Mesenchymal stem cell (in vitro differentiated cells and primary cell): ENCODE results near the gene VMAC.

Experiments
- DNase-seq: peaks from one replicate; pipeline ENCODE4 v3.0.0-alpha.2; 2013
- H2AFZ ChIP-seq: one replicate; pipeline ENCODE4 v1.6.1; 2013; ENCODE audit warnings: low read depth, mild to moderate bottlenecking, control low read depth, inconsistent platforms, low read length, moderate library complexity
- H2AK5ac ChIP-seq: 2 replicates; pipeline ENCODE4 v1.6.1; 2013; ENCODE audit warnings: low read length, moderate library complexity, mild to moderate bottlenecking, inconsistent platforms; ENCODE audit not compliant: severe bottlenecking
- H2BK120ac ChIP-seq: one replicate; pipeline ENCODE4 v1.6.1; 2013; ENCODE audit warnings: low read depth, mild to moderate bottlenecking, inconsistent platforms, low read length, moderate library complexity
- H2BK12ac ChIP-seq, 2 experiments: one replicate each; pipeline ENCODE4 v1.6.1; 2013; ENCODE audit warnings: inconsistent platforms in 2 of 2, low read length in 2 of 2, mild to moderate bottlenecking in 2 of 2, moderate library complexity in 2 of 2, control low read depth in 1 of 2
- H2BK15ac ChIP-seq: one replicate; pipeline ENCODE4 v1.6.1; 2013; ENCODE audit warnings: mild to moderate bottlenecking, low read depth, inconsistent platforms; ENCODE audit not compliant: poor library complexity, severe bottlenecking
- H2BK5ac ChIP-seq: 2 replicates; pipeline ENCODE4 v1.6.1; 2013; ENCODE audit warnings: low read depth, mild to moderate bottlenecking, low read length, control low read depth, inconsistent platforms; ENCODE audit not compliant: poor library complexity, severe bottlenecking
- H3K14ac ChIP-seq, 2 experiments: one replicate each; pipeline ENCODE4 v1.6.1; 2013; ENCODE audit warnings: inconsistent platforms in 2 of 2, low read length in 2 of 2, control low read depth in 1 of 2, mild to moderate bottlenecking in 1 of 2, moderate library complexity in 1 of 2
- H3K18ac ChIP-seq, 2 experiments: one replicate each; pipeline ENCODE4 v1.6.1; 2013; ENCODE audit warnings: inconsistent platforms in 2 of 2, low read length in 2 of 2, control low read depth in 1 of 2, low read depth in 1 of 2, mild to moderate bottlenecking in 1 of 2
- H3K23ac ChIP-seq, 2 experiments: one replicate each; pipeline ENCODE4 v1.6.1; 2013; ENCODE audit warnings: inconsistent platforms in 2 of 2, low read length in 2 of 2, mild to moderate bottlenecking in 2 of 2, moderate library complexity in 2 of 2, control low read depth in 1 of 2
- H3K27ac ChIP-seq: 2 replicates; pipeline ENCODE4 v1.5.1; 2013; ENCODE audit warnings: mild to moderate bottlenecking, moderate library complexity, low read length, control low read depth, inconsistent platforms; ENCODE audit not compliant: poor library complexity, severe bottlenecking
- H3K27me3 ChIP-seq, 2 experiments: 2 replicates each; pipeline versions ENCODE4 v1.6.1 to v1.7.0; 2013; ENCODE audit warnings: low read length in 2 of 2, mild to moderate bottlenecking in 2 of 2, moderate library complexity in 2 of 2, control low read depth in 1 of 2, inconsistent platforms in 1 of 2; ENCODE audit not compliant: control insufficient read depth in 1 of 2, insufficient read depth in 1 of 2
- H3K36me3 ChIP-seq, 2 experiments: 2 replicates each; pipeline versions ENCODE4 v1.6.1 to v1.7.0; 2013; ENCODE audit warnings: low read length in 2 of 2, control low read depth in 1 of 2, inconsistent platforms in 1 of 2, low read depth in 1 of 2, mild to moderate bottlenecking in 1 of 2; ENCODE audit not compliant: insufficient read depth in 2 of 2, control insufficient read depth in 1 of 2
- H3K4ac ChIP-seq, 2 experiments: one replicate each; pipeline ENCODE4 v1.6.1; 2013; ENCODE audit warnings: inconsistent platforms in 2 of 2, low read length in 2 of 2, mild to moderate bottlenecking in 2 of 2, moderate library complexity in 2 of 2, control low read depth in 1 of 2, low read depth in 1 of 2
- H3K4me1 ChIP-seq: 2 replicates; pipeline ENCODE4 v1.6.1; 2013; ENCODE audit warnings: low read depth, low read length, control low read depth; ENCODE audit not compliant: control insufficient read depth, insufficient read depth
- H3K4me2 ChIP-seq: 2 replicates; pipeline ENCODE4 v1.6.1; 2013; ENCODE audit warnings: low read length, mild to moderate bottlenecking, inconsistent platforms; ENCODE audit not compliant: poor library complexity, severe bottlenecking
- H3K4me3 ChIP-seq, 2 experiments: 2 replicates each; pipeline versions ENCODE4 v1.5.1 to v1.7.0; 2013; ENCODE audit warnings: low read length in 2 of 2, mild to moderate bottlenecking in 2 of 2, control low read depth in 1 of 2, low read depth in 1 of 2; ENCODE audit not compliant: insufficient read depth in 1 of 2
- H3K79me1 ChIP-seq: replicated peaks from 2 replicates; pipeline ENCODE4 v1.6.1; 2013; ENCODE audit warnings: mild to moderate bottlenecking, control low read depth, low read length, inconsistent platforms; ENCODE audit not compliant: poor library complexity, severe bottlenecking
- H3K9ac ChIP-seq: 2 replicates; pipeline ENCODE4 v1.7.0; 2013; ENCODE audit warnings: mild to moderate bottlenecking, low read length, moderate library complexity
- H3K9me3 ChIP-seq: 2 replicates; pipeline ENCODE4 v1.7.0; 2013; ENCODE audit warnings: mild to moderate bottlenecking, low read length; ENCODE audit not compliant: control insufficient read depth
- H4K8ac ChIP-seq: one replicate; pipeline ENCODE4 v1.6.1; 2013; ENCODE audit warnings: inconsistent platforms, mild to moderate bottlenecking, low read length, moderate library complexity
- H4K91ac ChIP-seq: one replicate; pipeline ENCODE4 v1.6.1; 2013; ENCODE audit warnings: mild to moderate bottlenecking, low read length, inconsistent platforms
- WGBS: methylation state at CpG from one replicate; pipeline ENCODE4 v1.1.7; 2013; ENCODE audit warnings: mixed read lengths; 5-methylcytosine and 5-hydroxymethylcytosine counted together

The VMAC gene

DNA sequence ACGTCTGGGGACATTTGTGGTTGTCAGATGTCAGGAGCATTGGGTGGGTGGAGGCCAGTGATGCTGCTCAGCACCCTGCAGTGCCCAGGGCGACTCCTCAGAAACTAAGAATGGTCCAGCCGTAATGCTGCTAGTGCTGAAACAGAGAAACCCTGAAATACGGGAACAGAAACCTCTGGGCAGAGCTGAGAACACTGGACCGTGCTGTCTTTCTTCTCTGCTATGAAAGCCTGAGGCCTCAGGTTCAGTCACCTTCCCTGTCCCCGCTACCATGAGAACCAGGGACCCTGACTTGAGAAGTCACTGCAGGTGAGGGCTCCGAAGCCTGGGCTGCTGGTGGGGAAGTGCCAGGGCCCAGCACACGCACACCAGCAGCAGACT is 22.8 kb downstream of the VMAC start:
- Histone ChIP-seq H2AFZ (no peak overlapping the region), H3K79me1 (peaks cover 49% of the 10 kb centered on the region), H2AK5ac (no peak overlapping the region), H4K91ac (no peak overlapping the region), H3K18ac (no peak overlapping the region), H3K27me3 (no peaks in the 10 kb centered on the region), H3K4me1 (no peaks in the 10 kb centered on the region), H2BK12ac (no peak overlapping the region), H2BK5ac (no peak overlapping the region), H3K9ac (peak overlapping the region; percentile 89), H3K4me3 (peak overlapping the region in 1 of 2 experiments; percentile 63), H3K4ac (no peak overlapping the region), H3K9me3 (no peaks in the 10 kb centered on the region), H3K23ac (no peak overlapping the region), H2BK15ac (no peak overlapping the region), H3K27ac (no peak overlapping the region), H3K36me3 (peaks cover 90 to 94% of the 10 kb centered on the region in 2 experiments), H4K8ac (no peak overlapping the region), H3K14ac (no peak overlapping the region), H2BK120ac (no peak overlapping the region), H3K4me2 (no peak overlapping the region)
- no peak for DNase-seq
- WGBS: 93% methylated on average over 8 of the region's 8 CpGs

DNA sequence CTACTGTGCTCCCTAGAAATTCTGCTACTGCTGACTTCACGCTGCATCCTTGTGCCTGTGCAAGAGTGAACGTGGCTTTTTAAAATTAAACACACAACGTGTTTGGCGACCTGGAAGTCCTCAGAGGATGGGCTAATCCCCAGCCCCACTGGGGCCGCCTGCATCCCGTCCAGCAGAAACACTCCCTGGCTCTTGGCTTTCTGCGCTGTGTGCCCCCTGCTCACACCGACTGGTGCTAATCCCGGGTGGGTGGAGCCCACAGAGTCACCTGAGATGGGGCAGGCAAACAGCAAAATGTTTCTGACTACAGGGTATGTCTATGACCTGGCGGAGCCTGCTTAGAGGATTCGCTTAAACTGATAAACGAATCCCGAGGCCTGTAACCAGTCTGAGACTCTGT is 24.5 kb downstream of the VMAC start:
- Histone ChIP-seq H4K8ac (no peak overlapping the region), H3K14ac (no peak overlapping the region), H3K9ac (no peak overlapping the region), H3K4ac (no peak overlapping the region), H3K18ac (no peak overlapping the region), H3K79me1 (peaks cover 55% of the 10 kb centered on the region), H2BK15ac (no peak overlapping the region), H4K91ac (no peak overlapping the region), H3K23ac (no peak overlapping the region), H2BK12ac (no peak overlapping the region), H3K27me3 (no peaks in the 10 kb centered on the region), H2AFZ (no peak overlapping the region), H2AK5ac (no peak overlapping the region), H3K4me1 (peaks cover 7% of the 10 kb centered on the region), H3K27ac (no peak overlapping the region), H3K4me2 (no peak overlapping the region), H2BK5ac (no peak overlapping the region), H3K4me3 (no peak overlapping the region), H2BK120ac (no peak overlapping the region), H3K9me3 (no peaks in the 10 kb centered on the region), H3K36me3 (peaks cover 81 to 94% of the 10 kb centered on the region in 2 experiments)
- 90% methylated on average over 11 of the region's 13 CpGs for WGBS
- no peak for DNase-seq

DNA sequence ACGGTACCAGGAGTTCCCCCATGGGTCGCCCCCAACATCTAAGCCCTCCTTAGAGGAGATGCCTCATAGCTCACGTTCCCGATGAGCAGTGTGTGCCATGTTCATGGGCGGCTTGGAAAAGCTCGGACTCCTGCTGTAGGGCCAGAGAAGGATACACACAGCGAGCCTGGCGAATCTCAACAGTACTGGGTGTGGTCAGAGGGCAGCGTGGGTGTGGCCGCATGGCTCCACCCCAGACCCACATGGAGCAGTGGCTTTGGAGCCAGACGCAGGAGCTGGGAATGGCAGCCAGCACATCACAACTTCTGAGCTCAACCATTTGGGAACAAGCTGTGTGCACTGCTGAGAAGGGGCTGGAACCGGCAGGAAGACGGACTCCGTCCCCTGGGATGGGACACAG is 25.0 kb downstream of the VMAC start:
- Histone ChIP-seq H2AFZ (no peak overlapping the region), H3K4me1 (peaks cover 10% of the 10 kb centered on the region), H4K8ac (no peak overlapping the region), H3K79me1 (peaks cover 56% of the 10 kb centered on the region), H2AK5ac (no peak overlapping the region), H3K18ac (no peak overlapping the region), H2BK12ac (no peak overlapping the region), H4K91ac (no peak overlapping the region), H3K4me2 (no peak overlapping the region), H3K4ac (no peak overlapping the region), H3K9me3 (no peaks in the 10 kb centered on the region), H2BK15ac (no peak overlapping the region), H3K4me3 (no peak overlapping the region), H3K9ac (no peak overlapping the region), H3K36me3 (peaks cover 76 to 89% of the 10 kb centered on the region in 2 experiments), H3K27me3 (no peaks in the 10 kb centered on the region), H2BK5ac (no peak overlapping the region), H2BK120ac (no peak overlapping the region), H3K14ac (no peak overlapping the region), H3K27ac (no peak overlapping the region), H3K23ac (no peak overlapping the region)
- WGBS: 94% methylated on average over 14 of the region's 14 CpGs
- DNase-seq: no peak

DNA sequence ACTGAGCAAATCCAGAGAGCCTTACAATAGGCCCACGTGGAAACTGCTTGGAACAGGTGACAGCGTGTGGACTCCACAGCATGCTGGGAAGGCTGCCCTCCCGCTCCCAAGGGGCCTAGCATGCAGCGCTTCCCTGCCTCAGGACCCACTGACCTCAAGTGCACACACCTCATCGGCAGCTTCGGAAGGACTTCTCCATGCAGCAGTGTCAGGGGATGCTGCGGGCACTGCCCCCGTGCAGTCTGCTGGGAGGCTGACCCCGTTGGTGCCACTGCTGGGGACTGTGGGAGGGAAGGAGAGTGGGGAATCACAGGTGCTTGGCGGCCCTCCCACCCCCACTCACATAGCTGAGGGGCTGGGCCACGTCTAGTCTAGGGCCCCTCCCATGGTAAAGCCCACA is 26.6 kb downstream of the VMAC start:
- H3K36me3 ChIP-seq: peaks cover 65 to 82% of the 10 kb centered on the region in 2 experiments
- 95% methylated on average over 11 of the region's 11 CpGs for WGBS
- no peak overlapping the region for H2BK12ac ChIP-seq
- H2AFZ ChIP-seq: no peak overlapping the region
- no peak overlapping the region for H2BK5ac ChIP-seq
- no peak overlapping the region for H3K9ac ChIP-seq
- H3K79me1 ChIP-seq: peaks cover 56% of the 10 kb centered on the region
- no peaks in the 10 kb centered on the region for H3K9me3 ChIP-seq
- no peak overlapping the region for H4K91ac ChIP-seq
- no peak overlapping the region for H3K18ac ChIP-seq
- H2BK120ac ChIP-seq: no peak overlapping the region
- H3K4me1 ChIP-seq: peaks cover 17% of the 10 kb centered on the region
- H3K4me3 ChIP-seq: no peak overlapping the region
- no peak overlapping the region for H3K4me2 ChIP-seq
- no peak for DNase-seq
- no peak overlapping the region for H4K8ac ChIP-seq
- no peak overlapping the region for H2AK5ac ChIP-seq
- no peak overlapping the region for H3K14ac ChIP-seq
- H2BK15ac ChIP-seq: no peak overlapping the region
- H3K4ac ChIP-seq: no peak overlapping the region
- no peaks in the 10 kb centered on the region for H3K27me3 ChIP-seq
- H3K23ac ChIP-seq: no peak overlapping the region
- no peak overlapping the region for H3K27ac ChIP-seq
